HG03060 (cell line): ENCODE measurements around the gene SMOC2.

Source experiments
- ATAC-seq: cut with Tn5 transposase; IDR thresholded peaks from one replicate; pipeline ENCODE4 v1.9.1; 2021; ENCODE audit warnings: low read depth, moderate number of reproducible peaks; ENCODE audit not compliant: unreplicated experiment

The SMOC2 gene, protein sequence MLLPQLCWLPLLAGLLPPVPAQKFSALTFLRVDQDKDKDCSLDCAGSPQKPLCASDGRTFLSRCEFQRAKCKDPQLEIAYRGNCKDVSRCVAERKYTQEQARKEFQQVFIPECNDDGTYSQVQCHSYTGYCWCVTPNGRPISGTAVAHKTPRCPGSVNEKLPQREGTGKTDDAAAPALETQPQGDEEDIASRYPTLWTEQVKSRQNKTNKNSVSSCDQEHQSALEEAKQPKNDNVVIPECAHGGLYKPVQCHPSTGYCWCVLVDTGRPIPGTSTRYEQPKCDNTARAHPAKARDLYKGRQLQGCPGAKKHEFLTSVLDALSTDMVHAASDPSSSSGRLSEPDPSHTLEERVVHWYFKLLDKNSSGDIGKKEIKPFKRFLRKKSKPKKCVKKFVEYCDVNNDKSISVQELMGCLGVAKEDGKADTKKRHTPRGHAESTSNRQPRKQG

DNA sequence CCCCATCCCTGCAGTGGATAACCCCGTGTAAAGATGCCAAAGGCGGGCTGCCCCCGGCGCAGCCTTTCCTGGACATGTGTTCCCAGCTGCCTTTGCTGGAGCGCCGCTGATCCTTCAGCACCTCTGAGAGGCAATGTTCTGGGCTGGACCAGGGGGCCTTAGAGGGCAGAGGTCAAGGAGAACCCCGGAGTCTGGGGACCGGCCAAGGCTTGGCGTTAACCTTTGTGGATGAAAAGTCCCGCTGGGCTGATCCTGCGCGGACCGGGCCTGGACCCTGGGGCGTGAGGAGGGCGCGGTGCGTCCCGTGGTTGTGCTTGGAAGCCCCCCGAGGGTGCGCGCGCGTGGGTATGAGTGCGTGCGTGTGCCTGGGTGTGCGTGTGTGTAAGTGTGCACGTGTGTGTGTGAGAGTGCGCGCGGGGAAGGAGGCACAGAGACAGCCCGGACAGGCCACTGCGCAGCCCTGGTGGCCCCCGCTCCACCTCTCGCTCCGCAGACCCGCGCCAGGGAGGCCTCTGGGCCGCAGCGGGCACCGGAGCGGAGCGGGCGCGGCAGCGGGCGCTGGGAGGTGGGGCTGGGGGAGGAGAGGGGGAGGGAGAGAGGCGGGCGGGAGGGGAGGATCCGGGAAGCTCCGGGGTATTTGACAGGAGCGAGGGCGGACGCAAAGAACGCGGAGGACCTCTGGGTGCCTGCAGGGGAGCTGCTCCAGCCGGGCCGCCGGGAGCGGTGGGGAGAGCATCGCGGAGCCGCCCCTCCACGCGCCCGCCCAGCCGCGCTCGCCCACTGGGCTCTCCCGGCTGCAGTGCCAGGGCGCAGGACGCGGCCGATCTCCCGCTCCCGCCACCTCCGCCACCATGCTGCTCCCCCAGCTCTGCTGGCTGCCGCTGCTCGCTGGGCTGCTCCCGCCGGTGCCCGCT is at the start of gene SMOC2:
Gene SMOC2, plus strand, starts transcription at position 665 of the 914 bp plus-strand sequence. Its CDS starts 187 bp downstream, at position 852.
- no peak for ATAC-seq

DNA sequence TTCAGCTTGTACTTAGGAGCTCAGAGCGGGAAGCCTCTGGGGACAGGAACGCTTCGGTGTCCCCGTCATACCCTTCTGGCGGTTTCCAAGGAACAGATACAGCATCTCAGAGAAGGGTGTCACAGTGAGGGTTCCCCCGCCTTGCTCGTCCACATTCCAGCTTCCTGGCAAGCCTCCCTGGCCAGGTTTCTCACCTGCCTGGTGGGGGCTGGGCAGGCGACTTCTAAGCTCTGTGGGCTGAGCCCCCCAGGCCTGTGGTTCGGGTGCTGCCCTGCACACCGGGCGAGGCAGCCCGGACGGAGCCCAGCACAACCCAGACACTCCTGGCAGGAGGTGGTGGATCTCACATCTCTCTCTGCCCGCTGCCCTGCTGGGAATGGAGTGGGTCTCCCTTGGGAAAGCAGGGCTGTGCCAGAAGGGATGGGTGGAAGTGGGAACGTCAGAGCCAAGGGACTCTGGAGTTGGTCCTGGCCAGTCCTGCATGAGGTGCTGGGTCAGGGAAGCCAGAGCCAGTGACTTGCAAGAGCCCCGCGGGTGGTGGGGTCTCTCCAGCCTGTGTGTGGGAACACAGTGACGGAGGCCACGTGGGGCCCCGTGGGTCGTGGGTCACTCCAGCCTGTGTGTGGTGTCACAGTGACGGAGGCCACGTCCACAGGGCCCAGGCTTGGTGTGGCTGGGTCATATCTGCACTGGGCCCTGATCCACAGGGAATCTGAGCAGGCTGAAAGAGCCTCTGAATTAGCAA is 47.7 kb upstream of the SMOC2 start:
- no peak for ATAC-seq

GRCh38 chr6:168394606-168395005 is 46.4 kb upstream of the SMOC2 start:
- no peak for ATAC-seq

DNA sequence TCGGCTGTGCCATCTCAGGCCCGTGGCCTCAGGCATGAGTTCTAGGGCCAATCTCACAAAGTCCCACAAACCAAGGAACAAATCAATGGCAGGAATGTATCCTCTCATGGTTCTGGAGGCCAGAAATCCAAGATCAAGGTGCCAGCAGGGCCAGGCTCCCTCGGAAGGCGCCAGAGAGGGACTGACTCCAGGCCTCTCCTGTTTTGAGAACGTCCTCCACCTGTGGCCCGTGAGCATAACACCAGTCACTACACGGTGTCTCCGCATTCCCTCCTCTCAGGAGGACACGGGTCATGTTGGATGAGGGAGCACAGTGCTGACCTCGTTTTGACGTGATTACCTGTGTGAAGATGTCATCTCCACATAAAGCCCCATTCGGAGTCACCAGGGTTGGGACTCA is 45.0 kb upstream of the SMOC2 start:
- ATAC-seq, result no peak

- ATAC-seq, result no peak
These were observed 44.4 kb upstream of the SMOC2 start for GRCh38 chr6:168396561-168396960.

- no peak for ATAC-seq
These were observed 44.0 kb upstream of the SMOC2 start for GRCh38 chr6:168397012-168397411.

- no peak for ATAC-seq
These were observed 40.9 kb upstream of the SMOC2 start for GRCh38 chr6:168400037-168400436.

GRCh38 chr6:168403370-168404005 is 37.5 kb upstream of the SMOC2 start:
- ATAC-seq, result no peak

- ATAC-seq, result no peak
These were observed 36.4 kb upstream of the SMOC2 start for GRCh38 chr6:168404560-168404959.

DNA sequence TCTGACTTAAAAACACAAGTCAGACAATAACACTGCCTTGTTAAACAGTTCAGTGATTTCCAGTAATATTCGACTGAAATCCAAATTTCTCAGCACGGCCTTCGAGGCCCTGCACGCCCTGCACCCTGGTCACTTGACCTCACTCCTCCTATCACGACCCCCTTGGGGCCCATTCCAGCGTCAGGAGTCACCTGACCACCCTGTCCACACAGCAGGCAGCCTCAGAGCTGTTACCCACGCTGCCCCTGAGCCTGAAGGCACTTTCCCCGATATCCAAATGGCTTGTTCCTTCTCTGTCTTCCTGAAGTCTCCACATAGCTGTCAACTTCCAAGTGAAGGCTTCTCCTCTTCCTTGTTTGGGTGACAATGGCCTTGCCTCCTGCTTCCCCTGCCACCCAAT is 33.1 kb upstream of the SMOC2 start:
- ATAC-seq, result no peak

- no peak for ATAC-seq
These were observed 32.4 kb upstream of the SMOC2 start for GRCh38 chr6:168408504-168409136.

DNA sequence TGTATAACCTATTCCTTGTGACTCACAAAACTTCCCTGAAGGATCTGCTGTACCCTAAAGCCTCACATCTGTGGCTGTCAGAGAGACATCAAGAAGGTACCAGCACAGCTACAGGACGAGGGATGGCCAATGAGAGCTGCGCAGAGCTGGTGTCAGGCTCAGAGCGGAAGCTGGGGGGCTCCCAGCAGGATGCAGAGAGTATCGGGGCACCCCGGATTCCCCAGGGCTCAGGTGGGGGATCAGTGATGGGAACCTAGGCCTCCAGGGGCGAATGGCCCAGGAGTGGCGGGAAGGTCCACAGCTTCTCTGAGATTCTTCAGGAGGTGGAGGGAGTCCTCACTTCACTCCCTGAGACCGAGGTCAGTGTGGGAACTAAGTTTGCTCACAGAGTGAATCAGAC is 30.9 kb upstream of the SMOC2 start:
- ATAC-seq, result no peak

- ATAC-seq, result no peak
These were observed 30.4 kb upstream of the SMOC2 start for GRCh38 chr6:168410554-168411011.

DNA sequence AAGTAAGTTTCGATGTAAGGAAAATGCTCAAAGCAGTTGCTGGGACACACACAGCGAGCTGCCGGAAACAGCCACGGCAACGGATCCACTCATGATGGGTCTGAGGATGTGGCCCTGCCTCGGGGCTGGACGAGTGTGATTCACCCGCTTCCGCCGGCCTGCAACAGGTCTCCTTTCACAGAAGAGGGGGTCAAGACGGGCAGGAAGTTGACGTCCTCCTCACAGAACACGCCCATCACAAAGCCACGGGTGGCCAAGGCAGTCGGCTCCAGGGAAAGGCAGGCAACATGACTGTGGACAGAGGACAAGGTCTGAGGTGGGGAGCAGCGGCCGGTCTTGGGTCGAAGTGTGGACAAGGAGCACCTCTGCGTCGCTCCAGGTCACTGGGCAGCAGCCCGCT is 29.9 kb upstream of the SMOC2 start:
- no peak for ATAC-seq

- ATAC-seq, result no peak
These were observed 29.2 kb upstream of the SMOC2 start for GRCh38 chr6:168411793-168412192.

GRCh38 chr6:168412456-168412855 is 28.5 kb upstream of the SMOC2 start:
- no peak for ATAC-seq

DNA sequence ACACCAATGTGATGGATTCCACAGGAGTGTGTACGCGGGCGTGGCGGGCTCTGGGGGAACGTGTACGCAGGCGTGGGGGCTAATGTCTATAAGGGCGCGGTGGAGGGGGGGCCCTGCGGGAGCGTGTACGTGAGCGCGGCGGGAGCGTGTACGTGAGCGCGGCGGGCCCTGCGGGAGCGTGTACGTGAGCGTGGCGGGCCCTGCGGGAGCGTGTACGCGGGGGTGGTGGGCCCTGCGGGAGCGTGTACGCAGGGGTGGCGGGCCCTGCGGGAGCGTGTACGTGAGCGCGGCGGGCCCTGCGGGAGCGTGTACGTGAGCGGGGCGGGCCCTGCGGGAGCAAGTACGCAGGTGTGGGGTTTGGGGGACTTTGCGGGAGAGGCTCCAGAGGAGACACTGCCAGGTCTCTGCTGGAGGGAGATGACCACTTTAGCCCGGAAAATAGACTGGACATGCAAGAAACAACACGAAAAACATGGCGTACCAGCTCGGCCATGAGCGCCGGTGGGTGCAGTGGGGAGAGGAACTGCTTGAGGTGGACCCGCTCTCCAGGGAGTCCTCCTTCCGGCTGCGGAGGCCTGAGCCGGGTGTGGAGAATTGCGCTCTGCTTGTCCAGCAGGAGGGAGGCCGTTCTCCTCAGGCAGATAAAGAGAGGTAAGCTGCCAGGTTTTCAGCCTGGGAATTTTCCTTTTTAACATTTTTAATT is 27.8 kb upstream of the SMOC2 start:
- ATAC-seq, result no peak

GRCh38 chr6:168413856-168414255 is 27.1 kb upstream of the SMOC2 start:
- no peak for ATAC-seq
